Panc1 (cell line): Measurements from ENCODE around the gene MPPED1.

Source experiments
- CTCF ChIP-seq: fragments of 450-650 bp; IDR thresholded peaks from 2 replicates; pipeline ENCODE4 v1.5.1; 2017; ENCODE audit warnings: mild to moderate bottlenecking
- POLR2AphosphoS5 ChIP-seq: IDR thresholded peaks from 2 replicates; pipeline ENCODE4 v1.6.1; 2012; ENCODE audit warnings: mild to moderate bottlenecking, low read depth, low read length, moderate library complexity
- REST ChIP-seq, 2 experiments: IDR thresholded peaks; 2 replicates each; pipeline ENCODE4 v1.6.1; 2011 to 2012; ENCODE audit warnings: low read depth in 2 of 2, control low read depth in 1 of 2, low read length in 1 of 2, mild to moderate bottlenecking in 1 of 2, moderate library complexity in 1 of 2; ENCODE audit not compliant: insufficient read depth in 1 of 2
- SIN3A ChIP-seq: IDR thresholded peaks from 2 replicates; pipeline ENCODE4 v1.6.1; 2012; ENCODE audit warnings: low read depth, mild to moderate bottlenecking, low read length, moderate library complexity, borderline replicate concordance; ENCODE audit not compliant: insufficient read depth

- TF ChIP-seq SIN3A (no peak), CTCF (no peak), REST (IDR thresholded peaks at IDR 0.05; ENCODE audit: insufficient read depth in 1 of 2, low read depth in 2 of 2, low read length in 1 of 2) (no peak), POLR2AphosphoS5 (no peak)
Observed at GRCh38 chr22:43542681-43543521, 131.1 kb downstream of the MPPED1 start.
